ENCODE data around the gene RGS10. TPM values are rescaled to one million over a fixed set of nuclear protein-coding genes. Genes with fewer than 3 reads are reported as not detected.

The RGS10 gene
- total RNA-seq, 1 experiment from 2014 or later = 22.6 TPM

DNA sequence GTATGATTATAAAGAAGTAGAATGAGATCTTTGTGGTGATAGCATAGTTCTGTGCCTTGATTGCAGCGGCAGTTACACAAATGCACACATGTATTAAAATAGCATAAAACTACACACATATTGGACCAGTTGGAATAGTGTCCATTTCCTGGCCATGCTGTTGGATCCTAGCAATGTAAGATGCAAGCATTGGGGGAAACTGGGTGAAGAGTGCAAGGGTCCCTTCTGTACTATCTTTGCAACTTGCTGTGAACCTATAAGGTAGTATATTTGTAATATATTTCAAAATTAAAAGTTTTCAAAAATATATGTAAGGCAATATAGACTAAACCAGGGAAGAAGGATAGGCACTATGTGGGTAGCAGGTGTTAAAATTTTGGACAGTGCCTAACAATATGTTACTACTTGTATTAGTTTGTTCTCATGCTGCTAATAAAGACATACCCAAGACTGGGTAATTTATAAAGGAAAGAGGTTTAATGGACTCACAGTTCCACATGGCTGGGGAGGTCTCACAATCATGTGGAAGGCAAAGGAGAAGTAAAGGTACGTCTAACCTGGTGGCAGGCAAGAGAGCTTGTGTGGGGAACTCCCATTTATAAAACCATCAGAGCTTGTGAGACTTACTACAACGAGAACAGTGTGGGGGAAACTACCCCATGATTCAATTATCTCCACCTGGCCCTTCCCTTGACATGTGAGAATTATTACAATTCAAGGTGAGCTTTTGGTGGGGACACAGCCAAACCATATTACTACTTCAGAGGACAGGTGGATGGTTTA lies 71.4 kb downstream of the RGS10 start (continued):
- TF ChIP-seq, protein P1, sequence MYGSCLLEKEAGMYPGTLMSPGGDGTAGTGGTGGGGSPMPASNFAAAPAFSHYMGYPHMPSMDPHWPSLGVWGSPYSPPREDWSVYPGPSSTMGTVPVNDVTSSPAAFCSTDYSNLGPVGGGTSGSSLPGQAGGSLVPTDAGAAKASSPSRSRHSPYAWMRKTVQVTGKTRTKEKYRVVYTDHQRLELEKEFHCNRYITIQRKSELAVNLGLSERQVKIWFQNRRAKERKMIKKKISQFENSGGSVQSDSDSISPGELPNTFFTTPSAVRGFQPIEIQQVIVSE (CRISPR knock-in tag; IDR thresholded peaks at IDR 0.05; ENCODE audit: borderline replicate concordance) = no peak
- TF ChIP-seq CREB1 (CRISPR knock-in tag; IDR thresholded peaks at IDR 0.05) = no peak
- TF ChIP-seq, protein P2, sequence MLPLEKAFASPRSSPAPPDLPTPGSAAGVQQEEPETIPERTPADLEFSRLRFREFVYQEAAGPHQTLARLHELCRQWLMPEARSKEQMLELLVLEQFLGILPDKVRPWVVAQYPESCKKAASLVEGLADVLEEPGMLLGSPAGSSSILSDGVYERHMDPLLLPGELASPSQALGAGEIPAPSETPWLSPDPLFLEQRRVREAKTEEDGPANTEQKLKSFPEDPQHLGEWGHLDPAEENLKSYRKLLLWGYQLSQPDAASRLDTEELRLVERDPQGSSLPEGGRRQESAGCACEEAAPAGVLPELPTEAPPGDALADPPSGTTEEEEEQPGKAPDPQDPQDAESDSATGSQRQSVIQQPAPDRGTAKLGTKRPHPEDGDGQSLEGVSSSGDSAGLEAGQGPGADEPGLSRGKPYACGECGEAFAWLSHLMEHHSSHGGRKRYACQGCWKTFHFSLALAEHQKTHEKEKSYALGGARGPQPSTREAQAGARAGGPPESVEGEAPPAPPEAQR (CRISPR knock-in tag; IDR thresholded peaks at IDR 0.05) = no peak
- TF ChIP-seq SMAD3 (CRISPR knock-in tag; IDR thresholded peaks at IDR 0.05; ENCODE audit: borderline replicate concordance) = no peak
- TF ChIP-seq ZNF396 (CRISPR knock-in tag; IDR thresholded peaks at IDR 0.05; ENCODE audit: borderline replicate concordance) = no peak
- TF ChIP-seq GTF2I (CRISPR knock-in tag; conservative IDR thresholded peaks at IDR 0.05) = no peak
- no peak for TF ChIP-seq SOX15 (CRISPR knock-in tag; IDR thresholded peaks at IDR 0.05)
- no peak for TF ChIP-seq OVOL2 (CRISPR knock-in tag; IDR thresholded peaks at IDR 0.05; ENCODE audit: borderline replicate concordance)
- TF ChIP-seq GRHL2 (CRISPR knock-in tag; IDR thresholded peaks at IDR 0.05; ENCODE audit: insufficient replicate concordance, severe bottlenecking) = no peak
- TF ChIP-seq CBFB (CRISPR knock-in tag; IDR thresholded peaks at IDR 0.05; ENCODE audit: low read depth) = no peak

DNA sequence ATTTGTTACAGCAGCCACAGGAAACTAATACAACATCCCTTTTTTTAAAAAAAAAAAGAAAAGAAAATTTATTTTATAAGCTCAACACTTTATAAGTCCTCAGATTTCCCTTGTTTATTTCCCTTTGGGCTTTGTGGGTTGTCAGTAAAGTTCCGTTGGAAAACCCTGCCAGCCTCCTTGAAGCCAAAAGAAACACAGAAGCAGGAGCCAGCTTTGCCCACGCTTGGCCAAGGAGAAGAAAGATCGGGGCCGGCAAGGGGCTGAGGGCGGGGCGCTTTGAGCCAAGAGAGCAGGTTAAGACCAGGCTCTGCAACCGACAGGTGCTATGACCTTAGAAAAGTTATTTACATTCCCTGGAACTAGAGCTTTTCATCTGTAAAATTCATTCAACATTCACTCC lies 72.7 kb downstream of the RGS10 start:
- Mint-ChIP-seq H3K36me3 (no peaks in the 10 kb centered on the region), H3K27me3 (ENCODE audit: low read depth) (peaks cover 20% of the 10 kb centered on the region), H3K27ac (no peak overlapping the region), H3K9me3 (peaks cover 7% of the 10 kb centered on the region), H3K4me3 (no peak overlapping the region), H3K4me1 (no peaks in the 10 kb centered on the region)
- DNase-seq (ENCODE audit: low spot score) = no peak
- POLR2A ChIA-PET = no interaction called here
- no peak for TF ChIP-seq SP1 (CRISPR knock-in tag; conservative IDR thresholded peaks at IDR 0.05)
- TF ChIP-seq, protein P3, sequence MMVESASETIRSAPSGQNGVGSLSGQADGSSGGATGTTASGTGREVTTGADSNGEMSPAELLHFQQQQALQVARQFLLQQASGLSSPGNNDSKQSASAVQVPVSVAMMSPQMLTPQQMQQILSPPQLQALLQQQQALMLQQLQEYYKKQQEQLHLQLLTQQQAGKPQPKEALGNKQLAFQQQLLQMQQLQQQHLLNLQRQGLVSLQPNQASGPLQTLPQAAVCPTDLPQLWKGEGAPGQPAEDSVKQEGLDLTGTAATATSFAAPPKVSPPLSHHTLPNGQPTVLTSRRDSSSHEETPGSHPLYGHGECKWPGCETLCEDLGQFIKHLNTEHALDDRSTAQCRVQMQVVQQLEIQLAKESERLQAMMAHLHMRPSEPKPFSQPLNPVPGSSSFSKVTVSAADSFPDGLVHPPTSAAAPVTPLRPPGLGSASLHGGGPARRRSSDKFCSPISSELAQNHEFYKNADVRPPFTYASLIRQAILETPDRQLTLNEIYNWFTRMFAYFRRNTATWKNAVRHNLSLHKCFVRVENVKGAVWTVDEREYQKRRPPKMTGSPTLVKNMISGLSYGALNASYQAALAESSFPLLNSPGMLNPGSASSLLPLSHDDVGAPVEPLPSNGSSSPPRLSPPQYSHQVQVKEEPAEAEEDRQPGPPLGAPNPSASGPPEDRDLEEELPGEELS (CRISPR knock-in tag; IDR thresholded peaks at IDR 0.05) = no peak
- TF ChIP-seq, protein P4, sequence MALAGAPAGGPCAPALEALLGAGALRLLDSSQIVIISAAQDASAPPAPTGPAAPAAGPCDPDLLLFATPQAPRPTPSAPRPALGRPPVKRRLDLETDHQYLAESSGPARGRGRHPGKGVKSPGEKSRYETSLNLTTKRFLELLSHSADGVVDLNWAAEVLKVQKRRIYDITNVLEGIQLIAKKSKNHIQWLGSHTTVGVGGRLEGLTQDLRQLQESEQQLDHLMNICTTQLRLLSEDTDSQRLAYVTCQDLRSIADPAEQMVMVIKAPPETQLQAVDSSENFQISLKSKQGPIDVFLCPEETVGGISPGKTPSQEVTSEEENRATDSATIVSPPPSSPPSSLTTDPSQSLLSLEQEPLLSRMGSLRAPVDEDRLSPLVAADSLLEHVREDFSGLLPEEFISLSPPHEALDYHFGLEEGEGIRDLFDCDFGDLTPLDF (CRISPR knock-in tag; IDR thresholded peaks at IDR 0.05) = no peak
- TF ChIP-seq NR1H2 (CRISPR knock-in tag; IDR thresholded peaks at IDR 0.05) = no peak
- no peak for ATAC-seq
- CTCF ChIA-PET = interaction anchor here (0.6 to 1.1 kb wide), 6 partner anchors 9 to 217 kb away, joined by 3 to 6 read pairs (median 4); no protein-coding TSS in a partner anchor

DNA sequence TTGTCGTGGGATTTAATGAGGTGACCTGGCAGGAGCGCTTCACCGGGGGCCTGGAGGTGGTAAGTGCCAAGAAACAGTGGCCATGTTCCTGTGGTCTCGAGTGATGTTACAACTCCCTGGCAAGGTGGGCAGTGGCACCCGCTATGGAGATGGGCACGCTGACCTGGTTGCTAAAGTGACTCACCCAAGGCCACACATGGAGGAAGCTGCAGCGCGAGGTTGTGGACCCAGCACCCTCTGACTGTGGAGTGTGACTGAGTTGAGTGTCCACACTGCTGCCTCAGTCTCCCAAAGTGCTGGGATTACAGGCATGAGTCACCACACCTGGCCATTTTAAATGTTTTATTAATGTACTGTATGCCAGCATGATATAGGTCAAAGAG lies 73.2 kb downstream of the RGS10 start:
- H3K27ac Mint-ChIP-seq = no peak overlapping the region
- H3K36me3 Mint-ChIP-seq = no peaks in the 10 kb centered on the region
- no peak for DNase-seq (ENCODE audit: low spot score)
- H3K9me3 Mint-ChIP-seq = peaks cover 7% of the 10 kb centered on the region
- no peak overlapping the region for H3K4me3 Mint-ChIP-seq
- no peaks in the 10 kb centered on the region for H3K4me1 Mint-ChIP-seq
- peaks cover 17% of the 10 kb centered on the region for H3K27me3 Mint-ChIP-seq (ENCODE audit: low read depth)
- ChIA-PET POLR2A (no interaction called here), CTCF (interaction anchor here (1.1 kb wide), 1 partner anchor 218 kb away, joined by 3 read pairs; no protein-coding TSS in a partner anchor)
- ATAC-seq = no peak
- TF ChIP-seq JUN (CRISPR knock-in tag; IDR thresholded peaks at IDR 0.05) (no peak), OVOL2 (CRISPR knock-in tag; IDR thresholded peaks at IDR 0.05; ENCODE audit: borderline replicate concordance) (no peak), ZNF232 (CRISPR knock-in tag; IDR thresholded peaks at IDR 0.05) (no peak), JAZF1 (CRISPR knock-in tag; IDR thresholded peaks at IDR 0.05) (no peak), KAT7 (CRISPR knock-in tag; IDR thresholded peaks at IDR 0.05; ENCODE audit: borderline replicate concordance) (no peak)
- TF ChIP-seq, protein P5, sequence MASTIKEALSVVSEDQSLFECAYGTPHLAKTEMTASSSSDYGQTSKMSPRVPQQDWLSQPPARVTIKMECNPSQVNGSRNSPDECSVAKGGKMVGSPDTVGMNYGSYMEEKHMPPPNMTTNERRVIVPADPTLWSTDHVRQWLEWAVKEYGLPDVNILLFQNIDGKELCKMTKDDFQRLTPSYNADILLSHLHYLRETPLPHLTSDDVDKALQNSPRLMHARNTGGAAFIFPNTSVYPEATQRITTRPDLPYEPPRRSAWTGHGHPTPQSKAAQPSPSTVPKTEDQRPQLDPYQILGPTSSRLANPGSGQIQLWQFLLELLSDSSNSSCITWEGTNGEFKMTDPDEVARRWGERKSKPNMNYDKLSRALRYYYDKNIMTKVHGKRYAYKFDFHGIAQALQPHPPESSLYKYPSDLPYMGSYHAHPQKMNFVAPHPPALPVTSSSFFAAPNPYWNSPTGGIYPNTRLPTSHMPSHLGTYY (CRISPR knock-in tag; IDR thresholded peaks at IDR 0.05) = no peak
- TF ChIP-seq, protein P6, sequence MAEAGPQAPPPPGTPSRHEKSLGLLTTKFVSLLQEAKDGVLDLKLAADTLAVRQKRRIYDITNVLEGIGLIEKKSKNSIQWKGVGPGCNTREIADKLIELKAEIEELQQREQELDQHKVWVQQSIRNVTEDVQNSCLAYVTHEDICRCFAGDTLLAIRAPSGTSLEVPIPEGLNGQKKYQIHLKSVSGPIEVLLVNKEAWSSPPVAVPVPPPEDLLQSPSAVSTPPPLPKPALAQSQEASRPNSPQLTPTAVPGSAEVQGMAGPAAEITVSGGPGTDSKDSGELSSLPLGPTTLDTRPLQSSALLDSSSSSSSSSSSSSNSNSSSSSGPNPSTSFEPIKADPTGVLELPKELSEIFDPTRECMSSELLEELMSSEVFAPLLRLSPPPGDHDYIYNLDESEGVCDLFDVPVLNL (CRISPR knock-in tag; IDR thresholded peaks at IDR 0.05; ENCODE audit: borderline replicate concordance, low read depth) = no peak
- TF ChIP-seq, protein P4 (CRISPR knock-in tag; IDR thresholded peaks at IDR 0.05) = no peak

Measured in WTC11 (cell line).